ENCODE data around the gene GPA33. TPM values are rescaled to one million over a fixed set of nuclear protein-coding genes. Genes with fewer than 3 reads are reported as not detected.

The GPA33 gene
- total and polyA plus RNA-seq, 8 donors: 0.11 to 0.55 (median 0.27) TPM; not detected in 2

DNA sequence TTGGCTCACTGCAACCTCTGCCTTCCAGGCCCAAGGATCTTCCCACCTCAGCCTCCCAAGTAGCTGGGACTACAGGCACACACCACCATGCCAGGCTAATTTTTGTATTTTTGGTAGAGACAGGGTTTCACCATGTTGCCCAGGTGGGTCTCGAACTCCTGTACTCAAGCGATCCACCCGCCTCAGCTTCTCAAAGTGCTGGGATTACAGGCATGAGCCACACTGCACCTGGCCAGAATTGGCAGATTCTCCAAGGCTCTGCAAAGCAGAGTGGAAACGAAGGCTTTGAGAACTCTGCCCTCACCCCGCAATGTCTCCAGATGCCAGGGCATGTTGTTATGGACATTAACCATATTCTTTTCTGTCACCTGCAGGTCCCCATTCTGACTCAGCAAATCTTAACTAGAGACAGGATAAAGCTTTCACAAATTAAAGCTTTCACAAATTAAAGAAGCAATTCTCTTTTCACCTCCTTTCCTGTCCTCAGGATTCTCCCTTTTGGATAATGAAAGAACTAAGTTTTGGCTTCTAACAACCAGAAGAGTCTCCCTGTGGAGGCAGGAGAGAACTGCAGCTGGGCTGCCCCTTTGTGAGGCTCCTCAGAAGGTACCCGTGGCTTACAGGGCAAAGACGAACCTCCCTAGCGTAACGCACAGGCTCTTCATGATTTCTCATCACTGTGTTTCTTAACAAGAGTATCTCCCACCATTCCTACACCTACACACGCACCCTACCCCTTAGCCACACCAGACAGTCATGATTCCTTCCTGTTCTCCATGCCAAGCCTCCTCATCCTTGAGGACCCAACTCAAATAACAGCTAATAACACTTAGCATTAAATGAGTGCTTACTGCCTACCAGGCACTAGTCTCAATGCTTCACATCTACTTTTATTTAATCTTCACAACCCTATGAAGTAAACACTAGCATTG, 29.8 kb downstream of the GPA33 start:
- H3K36me3 ChIP-seq: no peaks in the 10 kb centered on the region
- no peak for DNase-seq
- H3K27me3 ChIP-seq: no peaks in the 10 kb centered on the region
- ATAC-seq: no peak
- intact Hi-C loops (cut with DNase I): loop anchor here in 1 of 2 donors (10.0 kb wide), 2 partner anchors 154 to 384 kb away; no protein-coding TSS in a partner anchor
- H3K4me3 ChIP-seq: no peak overlapping the region
- TF ChIP-seq, protein P1, sequence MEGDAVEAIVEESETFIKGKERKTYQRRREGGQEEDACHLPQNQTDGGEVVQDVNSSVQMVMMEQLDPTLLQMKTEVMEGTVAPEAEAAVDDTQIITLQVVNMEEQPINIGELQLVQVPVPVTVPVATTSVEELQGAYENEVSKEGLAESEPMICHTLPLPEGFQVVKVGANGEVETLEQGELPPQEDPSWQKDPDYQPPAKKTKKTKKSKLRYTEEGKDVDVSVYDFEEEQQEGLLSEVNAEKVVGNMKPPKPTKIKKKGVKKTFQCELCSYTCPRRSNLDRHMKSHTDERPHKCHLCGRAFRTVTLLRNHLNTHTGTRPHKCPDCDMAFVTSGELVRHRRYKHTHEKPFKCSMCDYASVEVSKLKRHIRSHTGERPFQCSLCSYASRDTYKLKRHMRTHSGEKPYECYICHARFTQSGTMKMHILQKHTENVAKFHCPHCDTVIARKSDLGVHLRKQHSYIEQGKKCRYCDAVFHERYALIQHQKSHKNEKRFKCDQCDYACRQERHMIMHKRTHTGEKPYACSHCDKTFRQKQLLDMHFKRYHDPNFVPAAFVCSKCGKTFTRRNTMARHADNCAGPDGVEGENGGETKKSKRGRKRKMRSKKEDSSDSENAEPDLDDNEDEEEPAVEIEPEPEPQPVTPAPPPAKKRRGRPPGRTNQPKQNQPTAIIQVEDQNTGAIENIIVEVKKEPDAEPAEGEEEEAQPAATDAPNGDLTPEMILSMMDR (IDR thresholded peaks at IDR 0.05): no peak
- no peaks in the 10 kb centered on the region for H3K9me3 ChIP-seq
- peaks cover 3 to 6% of the 10 kb centered on the region in 2 donors for H3K4me1 ChIP-seq
- H3K27ac ChIP-seq: no peak overlapping the region

DNA sequence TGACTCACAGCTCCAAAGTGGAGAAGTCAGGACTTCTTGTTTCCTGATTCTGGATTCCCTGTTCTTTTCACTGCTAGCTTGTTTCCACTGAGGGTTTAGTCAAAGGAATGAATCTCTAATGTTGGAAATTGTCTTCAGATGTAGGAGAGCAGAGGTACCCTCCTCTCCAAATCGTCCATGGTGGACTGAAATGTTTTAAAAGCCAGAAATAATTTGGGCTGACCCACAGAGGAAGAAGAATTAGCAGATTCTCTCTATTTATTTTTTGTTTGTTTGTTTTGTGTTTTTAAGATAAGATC, 30.4 kb downstream of the GPA33 start:
- Histone ChIP-seq H3K27me3 (no peaks in the 10 kb centered on the region), H3K4me1 (peaks cover 3 to 6% of the 10 kb centered on the region in 2 donors), H3K36me3 (no peaks in the 10 kb centered on the region), H3K4me3 (no peak overlapping the region), H3K9me3 (no peaks in the 10 kb centered on the region), H3K27ac (no peak overlapping the region)
- intact Hi-C loops (cut with DNase I): loop anchor here in 1 of 2 donors (5.0 to 10.0 kb wide), 3 partner anchors 152 to 385 kb away; no protein-coding TSS in a partner anchor
- TF ChIP-seq, protein P1 (IDR thresholded peaks at IDR 0.05): no peak
- ATAC-seq: no peak
- DNase-seq: no peak

DNA sequence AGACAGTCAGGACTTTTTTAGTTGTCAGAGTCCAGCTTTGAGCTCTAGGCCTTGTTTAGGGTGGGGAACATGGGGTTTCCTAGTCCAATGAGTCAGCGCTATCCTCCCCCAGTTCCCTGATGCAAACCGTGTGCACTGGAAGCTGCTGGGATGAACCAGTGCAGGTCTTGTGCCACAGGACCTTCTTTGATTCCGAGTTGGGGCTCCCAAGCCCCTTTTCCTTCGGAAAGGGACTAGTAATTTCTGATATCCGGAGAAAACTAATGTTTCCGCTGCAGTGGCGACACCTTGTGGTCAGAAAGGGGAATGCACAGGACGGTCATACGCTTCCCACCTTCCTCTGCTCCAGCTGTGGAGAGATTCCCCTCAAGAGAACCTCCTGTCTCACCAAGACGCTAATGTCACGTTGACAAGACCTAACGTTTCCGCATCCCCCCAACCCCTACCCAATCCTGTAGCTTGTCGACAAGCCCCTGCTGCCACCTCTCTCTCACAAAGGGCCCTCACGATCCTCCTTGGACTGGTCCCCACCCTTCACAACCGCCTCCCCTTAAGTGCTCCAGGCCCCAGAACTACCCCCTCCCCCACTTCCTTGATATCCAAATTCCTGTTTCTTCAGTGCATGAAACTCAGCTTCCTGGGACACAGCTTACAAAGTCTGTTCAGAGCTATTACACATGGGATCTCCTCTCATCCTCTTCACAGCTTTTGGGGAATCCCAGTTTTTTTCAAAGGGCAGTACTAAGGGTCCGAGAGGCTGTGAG, 30.9 kb downstream of the GPA33 start:
- H3K36me3 ChIP-seq: no peaks in the 10 kb centered on the region
- ATAC-seq (peak; percentile 89), DNase-seq (peak; percentile 55 to 75 (median 64))
- no peaks in the 10 kb centered on the region for H3K27me3 ChIP-seq
- H3K9me3 ChIP-seq: no peaks in the 10 kb centered on the region
- peaks cover 3 to 6% of the 10 kb centered on the region in 2 donors for H3K4me1 ChIP-seq
- TF ChIP-seq, protein P1 (IDR thresholded peaks at IDR 0.05): peak; percentile 88 to 96
- intact Hi-C loops (cut with DNase I): loop anchor here in 1 of 2 donors (5.0 kb wide), 1 partner anchor 152 kb away; no protein-coding TSS in a partner anchor
- H3K27ac ChIP-seq: no peak overlapping the region
- H3K4me3 ChIP-seq: no peak overlapping the region

DNA sequence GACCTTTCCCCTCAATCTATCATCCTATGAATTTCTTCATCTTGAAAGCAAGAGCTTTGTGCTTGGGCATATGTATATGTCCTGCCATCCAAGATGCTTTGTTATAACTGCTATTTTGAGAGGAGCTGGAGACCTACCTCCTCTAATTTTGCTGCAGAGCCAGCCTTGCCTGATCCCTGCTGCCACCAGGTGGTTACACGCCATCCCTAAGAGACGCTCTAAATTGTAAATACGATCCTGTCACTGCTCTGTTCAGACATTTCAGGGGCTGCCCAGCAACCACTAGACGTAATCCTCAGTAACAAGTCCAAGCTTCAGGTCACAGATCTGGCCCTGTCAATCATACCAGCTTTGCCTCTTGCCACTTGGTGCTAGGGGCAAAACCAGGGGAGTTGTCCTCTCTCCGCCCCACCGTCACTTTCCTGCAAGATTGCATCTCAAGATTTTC, 32.9 kb downstream of the GPA33 start:
- peak in 1 of 4 donors; percentile 44 for DNase-seq
- no peak overlapping the region for H3K27ac ChIP-seq
- H3K4me3 ChIP-seq: no peak overlapping the region
- ATAC-seq: peak; percentile 74
- intact Hi-C loops (cut with DNase I): loop anchor here in 1 of 2 donors (5.0 kb wide), 1 partner anchor 150 kb away; no protein-coding TSS in a partner anchor
- no peaks in the 10 kb centered on the region for H3K27me3 ChIP-seq
- peaks cover 3 to 6% of the 10 kb centered on the region in 2 donors for H3K4me1 ChIP-seq
- no peaks in the 10 kb centered on the region for H3K36me3 ChIP-seq
- no peaks in the 10 kb centered on the region for H3K9me3 ChIP-seq
- TF ChIP-seq, protein P1 (IDR thresholded peaks at IDR 0.05): peak in 1 of 2 donors; percentile 37
